Measurements from ENCODE around the gene PCID2. TPM values are rescaled to one million over a fixed set of nuclear protein-coding genes. Genes with fewer than 3 reads are reported as not detected.

Gene PCID2
- total and polyA plus RNA-seq, 2 of the 13 experiments (the other 11 are each of a cell fraction or from before 2014, with no cell fraction given): 65.0 to 111 TPM

GRCh38 chr13:113138792-113139551, 69.5 kb downstream of the PCID2 start (continued):
- TF ChIP-seq ZFP41 (CRISPR knock-in tag; IDR thresholded peaks at IDR 0.05; ENCODE audit: borderline replicate concordance) (peak; percentile 12; the same call in 1 of the 2 replicates), TRIM24 (CRISPR knock-in tag; IDR thresholded peaks at IDR 0.05) (peak; percentile 42; the same call in 1 of the 2 replicates), MYNN (CRISPR knock-in tag; IDR thresholded peaks at IDR 0.05; ENCODE audit: low read depth) (no peak), ZNF207 (IDR thresholded peaks at IDR 0.05; ENCODE audit: borderline replicate concordance) (no peak), IRF2 (CRISPR knock-in tag; IDR thresholded peaks at IDR 0.05) (peak; percentile 84), PCBP1 (IDR thresholded peaks at IDR 0.05; ENCODE audit: borderline replicate concordance, low read depth, low read length) (no peak), ZNF160 (CRISPR knock-in tag; IDR thresholded peaks at IDR 0.05) (peak; percentile 82; the same call in 1 of the 2 replicates), KLF15 (CRISPR knock-in tag; IDR thresholded peaks at IDR 0.05; ENCODE audit: borderline replicate concordance) (peak; percentile 86; the same call in 1 of the 2 replicates), ZNF10 (CRISPR knock-in tag; IDR thresholded peaks at IDR 0.05; ENCODE audit: borderline replicate concordance, low read depth) (no peak), ARNT (IDR thresholded peaks at IDR 0.05) (no peak), ELF4 (CRISPR knock-in tag; IDR thresholded peaks at IDR 0.05; ENCODE audit: borderline replicate concordance) (peak; percentile 93; the same call in 1 of the 2 replicates), ZNF83 (CRISPR knock-in tag; IDR thresholded peaks at IDR 0.05; ENCODE audit: borderline replicate concordance) (no peak), SNAPC4 (CRISPR knock-in tag; IDR thresholded peaks at IDR 0.05) (0 out of 2 replicates have a peak, but pooled peaks have one; percentile 74), ZNF18 (CRISPR knock-in tag; IDR thresholded peaks at IDR 0.05; ENCODE audit: insufficient replicate concordance) (peak; percentile 87), DPF2 (CRISPR knock-in tag; IDR thresholded peaks at IDR 0.05; ENCODE audit: borderline replicate concordance, low read depth) (peak; percentile 92; the same call in 1 of the 2 replicates), SP4 (CRISPR knock-in tag; IDR thresholded peaks at IDR 0.05) (peak; percentile 73), ATF3 (CRISPR knock-in tag; IDR thresholded peaks at IDR 0.05) (no peak), IKZF4 (CRISPR knock-in tag; IDR thresholded peaks at IDR 0.05; ENCODE audit: borderline replicate concordance, low read depth, not compliant biosample characterization) (no peak), SP5 (CRISPR knock-in tag; IDR thresholded peaks at IDR 0.05; ENCODE audit: borderline replicate concordance, low read depth) (peak; percentile 98), ZNF256 (CRISPR knock-in tag; conservative IDR thresholded peaks at IDR 0.05) (peak; percentile 62; the same call in 1 of the 2 replicates), ZNF761 (CRISPR knock-in tag; conservative IDR thresholded peaks at IDR 0.05) (peak; percentile 63; the same call in 1 of the 2 replicates), ZNF34 (CRISPR knock-in tag; IDR thresholded peaks at IDR 0.05; ENCODE audit: borderline replicate concordance) (no peak), ONECUT2 (CRISPR knock-in tag; IDR thresholded peaks at IDR 0.05) (no peak; the same call in 1 of the 2 replicates)

All from HepG2 (cell line).